ENCODE results near the gene CD2AP.

GRCh38 chr6:47563162-47563561 is 85.6 kb downstream of the CD2AP start:
- TF ChIP-seq GATA1 (IDR thresholded peaks at IDR 0.05; ENCODE audit: low read depth, low read length) (no peak), POLR2A (IDR thresholded peaks at IDR 0.05; ENCODE audit: low read length) (no peak)
